ENCODE results near the gene DRC7. TPM values are rescaled to one million over a fixed set of nuclear protein-coding genes. Genes with fewer than 3 reads are reported as not detected.
"Not testable (repeated sequence)": the region's sequence is repeated elsewhere in the genome, so short reads cannot be mapped to it uniquely, and the experiment has no call there.

DRC7 gene
- total RNA-seq, 1 donor from 2014 or later, result not detected

DNA sequence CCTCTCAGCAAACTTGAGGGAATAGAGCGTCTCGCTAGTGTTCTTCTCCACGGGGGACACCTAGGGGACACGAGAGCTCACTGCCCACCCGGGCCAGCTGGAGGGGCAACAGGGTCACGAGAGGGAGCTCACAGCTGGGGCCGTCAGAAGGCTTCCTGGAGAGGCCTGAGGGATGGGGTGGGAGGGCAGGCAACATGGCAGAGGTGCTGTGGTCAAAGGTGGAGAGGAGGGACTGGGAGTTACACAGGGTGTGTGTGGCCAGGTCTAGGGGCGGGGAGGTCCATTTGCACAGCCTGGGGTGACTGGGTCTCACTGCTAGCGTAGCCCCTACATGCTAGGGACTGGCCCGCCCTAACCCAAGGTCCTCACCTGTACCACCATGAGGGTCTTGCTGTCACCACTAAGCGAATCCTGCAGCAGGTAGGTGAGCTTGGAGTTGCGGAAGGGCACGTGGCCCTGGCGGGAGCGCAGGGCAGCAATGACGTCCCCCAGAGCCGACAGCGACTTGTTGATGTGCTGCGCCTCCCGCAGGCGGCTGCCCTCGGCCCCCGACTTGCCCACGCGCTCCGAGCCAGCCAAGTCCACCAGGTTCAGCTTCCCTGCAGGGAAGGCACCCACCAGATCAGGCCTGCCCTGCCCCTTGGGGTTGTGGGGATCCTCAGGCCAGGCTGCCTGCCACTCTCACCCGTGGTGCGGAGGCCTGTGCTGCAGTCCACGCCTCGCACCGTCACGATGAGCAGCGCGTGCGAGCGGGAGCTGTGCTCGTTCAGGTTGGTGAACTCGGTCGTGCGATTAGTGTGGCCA, 66.0 kb downstream of the DRC7 start:
- DNase-seq (ENCODE audit: low spot score), result no peak

DNA sequence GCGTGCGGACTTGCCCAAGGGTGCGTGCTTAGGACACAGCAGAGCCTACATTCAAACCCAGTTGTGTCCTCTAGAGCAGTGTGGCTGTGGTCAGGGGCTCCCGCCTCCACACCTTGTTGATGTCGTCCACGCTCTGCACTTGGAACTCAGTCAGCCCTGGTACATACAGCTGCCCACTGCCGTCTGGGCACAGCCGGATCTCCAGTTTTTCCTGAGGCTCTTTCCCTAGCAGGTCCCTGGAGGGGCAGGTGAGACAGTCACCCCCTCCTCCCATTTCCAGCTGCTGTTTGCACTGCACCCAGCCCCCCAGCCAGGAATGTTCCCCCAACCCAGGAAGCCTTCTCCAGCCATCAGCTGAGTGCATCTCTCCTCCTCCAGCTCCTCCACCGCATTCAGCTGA, 66.7 kb downstream of the DRC7 start:
- no peak for DNase-seq (ENCODE audit: low spot score)

DNA sequence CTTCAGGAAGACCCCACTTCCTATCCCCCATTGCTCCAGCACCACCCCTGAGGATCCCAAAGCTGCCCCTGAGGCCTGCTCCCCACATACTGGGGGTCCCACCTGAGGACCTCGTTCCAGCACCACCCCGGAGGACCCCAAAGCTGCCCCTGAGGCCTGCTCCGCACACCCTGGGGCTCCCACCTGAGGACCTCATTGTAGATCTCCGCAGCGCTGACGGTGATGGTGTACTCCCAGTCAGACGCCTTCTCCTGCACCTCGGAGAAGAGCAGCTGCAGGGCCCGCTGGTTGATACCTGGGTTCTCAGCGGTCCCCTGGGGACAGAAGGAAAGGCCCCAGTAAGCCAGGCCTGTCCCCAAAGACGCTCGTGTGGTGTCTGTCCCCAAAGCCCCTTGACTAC, 67.4 kb downstream of the DRC7 start:
- DNase-seq (ENCODE audit: low spot score), result no peak

GRCh38 chr16:57762365-57763040, 67.9 kb downstream of the DRC7 start:
- no peak for DNase-seq (ENCODE audit: low spot score)

GRCh38 chr16:57763285-57764005, 68.8 kb downstream of the DRC7 start:
- no peak for DNase-seq (ENCODE audit: low spot score)

DNA sequence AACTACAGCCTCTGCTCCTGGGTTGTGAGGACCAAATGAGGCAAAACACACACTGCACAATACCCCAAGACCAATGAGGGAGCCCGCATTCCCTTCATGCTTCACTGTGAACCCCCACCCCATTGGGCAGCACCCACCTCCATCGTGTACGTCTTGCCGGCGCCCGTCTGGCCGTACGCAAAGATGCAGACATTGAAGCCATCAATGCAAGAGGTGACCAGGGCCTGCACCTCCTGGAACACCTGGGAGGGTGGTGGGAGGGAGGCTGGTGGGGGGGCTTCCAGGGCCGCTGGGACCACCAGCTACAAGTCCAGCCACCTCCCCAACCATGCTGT, 69.4 kb downstream of the DRC7 start:
- DNase-seq (ENCODE audit: low spot score), result no peak

GRCh38 chr16:57764341-57765159, 69.9 kb downstream of the DRC7 start:
- DNase-seq (ENCODE audit: low spot score), result no peak

GRCh38 chr16:57765160-57765728, 70.6 kb downstream of the DRC7 start:
- DNase-seq (ENCODE audit: low spot score), result no peak

DNA sequence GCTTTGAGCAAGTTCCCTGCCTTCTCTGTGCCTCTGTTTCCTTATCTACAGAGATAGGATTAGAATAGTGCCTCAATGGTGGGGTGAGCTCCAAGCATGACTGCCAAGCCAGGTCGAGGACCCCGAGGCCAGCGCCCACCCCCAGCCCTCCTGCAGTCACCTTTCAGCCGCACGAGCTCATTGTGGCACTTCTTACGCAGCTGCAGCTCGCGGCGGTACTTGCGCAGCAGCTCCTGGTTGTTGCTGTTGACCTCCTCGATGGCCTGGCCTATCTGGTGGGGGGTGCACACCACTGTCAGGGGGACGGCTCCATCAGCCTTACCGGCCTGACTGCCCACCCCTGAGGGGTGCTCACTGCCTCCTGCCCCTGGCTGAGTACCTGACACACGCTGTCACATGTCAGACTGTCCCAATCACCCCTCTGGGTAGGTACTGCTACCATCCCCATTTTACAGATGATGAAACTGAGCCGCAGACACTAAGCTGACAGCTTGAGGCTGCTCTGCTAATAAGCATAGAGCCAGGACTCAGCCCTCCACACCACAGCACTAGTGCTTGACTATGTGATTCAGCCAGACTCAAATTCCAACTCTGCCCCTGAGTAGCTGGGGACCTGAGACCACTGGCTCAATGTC, 72.2 kb downstream of the DRC7 start:
- no peak for DNase-seq (ENCODE audit: low spot score)

DNA sequence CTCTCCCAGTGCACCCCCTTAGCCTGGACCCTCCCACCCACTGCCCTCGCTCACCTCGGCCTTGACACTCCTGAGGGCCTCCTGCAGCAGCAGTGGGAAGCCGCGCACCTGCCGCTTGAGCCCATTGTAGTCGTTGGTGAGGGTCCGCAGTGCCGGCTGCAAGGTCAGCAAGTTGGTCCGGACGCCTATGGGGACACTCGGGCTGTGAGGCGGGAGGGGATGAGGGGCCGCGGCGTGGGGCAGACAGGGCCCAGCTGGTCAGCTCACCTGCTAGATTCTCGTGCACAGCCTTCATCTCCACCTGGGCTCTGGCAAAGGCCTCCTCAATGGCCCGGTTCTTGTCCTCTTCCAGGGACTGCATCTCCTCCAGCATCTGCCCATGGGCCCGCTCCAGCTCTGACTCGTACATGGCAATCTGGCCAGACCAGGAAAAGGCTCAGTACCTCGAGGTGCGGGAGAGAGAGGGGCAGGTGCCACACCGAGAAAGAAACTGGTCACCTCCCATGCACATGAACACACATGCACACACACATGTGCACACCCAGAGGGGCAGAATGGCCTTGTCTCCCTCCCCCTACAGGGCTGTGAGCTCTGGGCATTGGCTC, 75.0 kb downstream of the DRC7 start:
- no peak for DNase-seq (ENCODE audit: low spot score)

DNA sequence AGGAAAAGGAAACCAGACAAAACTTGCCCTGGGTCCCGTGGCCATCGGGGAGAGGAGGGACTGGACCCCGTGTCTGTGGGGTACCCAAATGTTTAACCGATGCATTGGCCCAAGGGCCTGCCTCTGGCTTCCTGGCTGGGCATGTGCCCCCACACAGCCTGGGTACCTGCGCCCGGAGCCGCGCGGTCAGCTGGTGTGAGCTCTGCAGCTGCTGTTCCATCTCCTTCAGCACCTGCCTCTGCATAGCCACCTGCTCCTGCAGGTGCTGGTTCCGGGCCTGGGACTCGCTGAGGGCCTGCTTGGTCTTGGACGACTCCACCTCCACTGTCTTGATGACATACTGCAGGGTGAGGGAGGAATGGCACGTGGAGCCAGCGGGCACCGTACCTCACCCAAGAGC, 75.8 kb downstream of the DRC7 start:
- DNase-seq (ENCODE audit: low spot score), result no peak

DNA sequence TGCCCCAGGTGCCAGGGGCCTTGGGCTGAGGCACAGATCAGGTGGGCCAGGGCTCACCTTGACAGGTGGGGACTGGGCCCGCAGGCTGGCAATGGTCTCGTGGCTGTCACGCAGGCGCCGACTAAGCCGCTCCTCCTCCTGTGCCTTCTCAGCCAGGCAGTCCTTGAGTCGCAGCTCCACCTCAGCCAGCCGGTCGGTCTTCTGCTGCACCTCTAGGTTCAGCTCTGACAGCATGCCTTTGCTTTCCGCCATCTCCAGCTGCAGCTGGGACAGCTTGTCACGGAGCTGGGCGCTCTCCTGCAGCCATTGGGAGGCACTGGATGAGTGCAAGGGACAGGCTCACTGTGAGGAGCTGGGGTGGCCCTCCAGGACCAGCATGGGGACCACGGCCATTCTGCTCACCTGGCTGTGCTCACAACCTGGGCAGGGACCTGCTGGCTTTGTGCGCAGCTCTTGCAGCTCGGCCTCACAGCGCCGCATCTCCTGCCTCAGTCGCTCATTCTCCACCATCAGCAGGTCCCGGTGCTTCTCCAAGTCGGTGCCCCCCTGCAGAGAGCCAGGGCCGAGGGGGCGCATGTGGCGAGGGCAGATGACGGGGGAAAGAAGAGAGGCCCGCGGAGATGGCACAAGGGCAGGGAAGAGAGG, 76.7 kb downstream of the DRC7 start:
- DNase-seq (ENCODE audit: low spot score), result no peak

DNA sequence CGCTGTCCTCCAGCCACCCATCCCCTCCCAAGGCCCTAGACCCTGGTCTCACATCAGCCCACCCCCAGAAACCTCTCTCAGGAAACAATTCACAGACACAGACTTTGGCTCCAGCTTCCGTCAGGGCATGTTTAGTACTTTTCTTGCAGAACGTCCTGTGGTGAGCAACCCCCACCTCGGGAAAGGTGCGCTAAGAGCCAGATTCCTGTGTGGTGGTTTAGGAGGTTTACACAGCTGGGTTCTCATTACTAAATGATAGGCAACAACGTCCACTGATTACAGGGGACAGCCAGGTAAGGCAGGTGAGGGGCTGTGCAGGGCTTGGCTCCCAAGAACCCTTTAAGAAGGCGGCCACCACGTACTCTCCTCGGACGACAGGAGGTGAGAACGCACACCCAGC, 78.4 kb downstream of the DRC7 start:
- DNase-seq (ENCODE audit: low spot score), result no peak

DNA sequence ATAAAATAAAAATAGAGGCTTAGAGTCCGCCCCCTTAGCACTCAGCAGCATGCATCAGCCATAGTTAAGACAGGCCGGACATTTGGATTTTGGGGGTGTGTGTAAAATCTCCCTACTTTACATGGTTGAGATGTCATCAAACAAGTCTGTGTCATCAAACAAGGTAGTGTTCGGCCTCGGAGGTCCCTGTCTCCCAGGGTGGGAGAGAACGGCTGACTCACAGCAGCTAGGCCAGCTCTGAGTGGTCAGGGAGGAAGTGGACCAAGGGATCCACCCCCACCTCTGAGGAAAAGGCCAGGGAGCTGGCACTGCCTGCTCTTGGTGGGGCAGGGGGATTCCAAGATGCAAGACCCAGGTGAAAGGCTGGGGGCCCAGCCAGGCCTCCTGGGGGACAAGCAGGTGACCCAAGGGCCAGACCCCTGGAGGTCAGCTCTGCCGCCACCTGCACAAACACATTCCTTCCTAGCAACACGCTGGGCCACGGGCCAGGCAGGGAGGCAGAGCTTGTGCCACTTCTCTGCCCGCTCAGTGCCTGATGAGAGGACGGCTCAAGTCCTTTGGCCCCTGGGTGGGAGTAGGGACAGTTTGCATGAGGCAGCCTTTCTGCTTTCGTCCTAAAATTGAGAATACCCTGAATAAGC, 79.2 kb downstream of the DRC7 start:
- DNase-seq (ENCODE audit: low spot score), result no peak

DNA sequence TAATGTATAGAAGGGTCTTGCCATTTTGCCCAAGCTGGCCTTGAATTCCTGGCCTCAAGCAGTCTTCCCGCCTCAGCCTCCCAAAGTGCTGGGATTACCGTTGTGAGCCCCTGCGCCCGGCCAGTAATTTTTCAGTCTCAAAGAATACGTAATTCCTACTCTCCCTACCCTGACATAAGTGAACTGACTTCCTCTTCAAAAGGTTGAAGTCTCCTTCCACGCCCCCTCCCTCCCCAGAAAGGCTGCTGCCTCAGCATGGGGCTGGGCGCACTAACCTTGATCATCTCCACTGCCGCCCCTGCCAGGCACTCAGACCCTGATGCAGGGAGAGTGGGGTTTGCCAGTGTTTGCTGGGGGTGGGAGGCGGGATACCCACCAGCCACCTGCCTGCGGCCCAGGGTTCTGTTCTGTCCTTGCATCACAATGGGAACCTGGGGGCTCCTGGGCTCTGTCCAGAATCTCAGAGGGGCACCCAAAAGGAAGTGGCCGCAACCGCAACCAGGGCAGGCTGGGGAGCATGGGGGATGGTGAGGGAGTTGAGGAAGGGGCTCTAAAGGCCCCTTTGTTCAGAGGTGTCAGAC, 80.2 kb downstream of the DRC7 start:
- DNase-seq (ENCODE audit: low spot score), result no peak

DNA sequence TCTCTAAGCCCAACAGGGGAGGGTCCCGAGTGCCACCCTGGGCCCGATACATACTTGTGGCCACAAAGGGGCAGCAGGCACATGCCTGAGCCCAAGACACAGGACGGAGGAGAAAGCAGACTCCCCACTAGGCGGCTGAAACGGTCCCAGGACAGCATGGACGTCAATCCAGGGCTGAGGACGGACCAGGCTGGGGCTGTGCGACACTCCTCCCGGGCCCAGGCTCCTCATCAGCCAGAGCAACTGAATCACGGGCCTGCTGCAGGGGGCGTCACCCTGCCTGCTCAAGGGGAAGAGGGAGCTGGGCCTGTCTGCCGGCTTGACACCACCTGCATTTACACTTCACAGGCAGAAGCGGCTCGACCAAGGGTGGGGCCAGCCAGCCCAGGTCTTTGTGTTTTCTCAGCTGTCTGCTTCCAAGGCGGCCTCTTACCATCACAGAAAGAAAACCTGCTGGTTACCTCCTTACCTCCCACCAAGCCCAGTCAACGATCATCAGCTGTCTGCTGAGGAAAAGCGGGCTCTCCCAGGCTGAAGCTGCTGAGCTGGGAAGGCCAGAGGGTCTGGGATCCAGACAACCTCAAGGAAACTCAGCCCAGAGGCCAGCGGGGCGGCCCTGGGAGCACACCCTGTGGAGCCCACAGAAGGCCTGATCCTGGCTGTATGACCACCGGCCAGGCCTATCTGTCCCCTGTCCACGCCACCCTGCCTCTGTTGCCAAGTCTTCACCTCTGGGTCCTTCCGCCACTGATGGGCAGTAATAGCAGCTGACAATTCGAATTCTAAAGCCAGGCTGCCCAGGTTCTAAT, 81.3 kb downstream of the DRC7 start:
- DNase-seq (ENCODE audit: low spot score), result no peak

- DNase-seq (ENCODE audit: low spot score), result no peak
Measured at GRCh38 chr16:57778658-57779057, 84.1 kb downstream of the DRC7 start.

DNA sequence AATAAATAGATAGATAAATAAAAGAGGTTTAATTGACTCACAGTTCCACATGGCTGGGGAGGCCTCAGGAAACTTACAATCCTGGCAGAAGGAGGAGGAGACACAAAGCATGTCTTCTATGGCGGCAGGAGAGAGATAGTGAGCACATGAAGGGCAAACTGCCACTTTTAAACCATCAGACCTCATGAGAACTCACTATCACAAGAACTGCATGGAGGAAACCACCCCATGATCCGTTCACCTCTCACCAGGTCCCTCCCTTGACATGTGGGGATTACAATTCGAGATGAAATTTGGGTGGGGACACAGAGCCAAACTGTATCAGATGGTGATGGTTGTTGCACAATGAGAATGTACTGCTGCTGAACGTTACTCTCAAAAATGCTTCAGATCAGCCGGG, 85.2 kb downstream of the DRC7 start:
- DNase-seq (ENCODE audit: low spot score), result not testable (repeated sequence)

All from mesenteric fat pad (tissue), 1 donor.